C4-2B (cell line): ENCODE measurements around the gene ARRB2.

Experiments
- H3K27ac ChIP-seq: fragments of 450-650 bp; 2 replicates; pipeline ENCODE4 v1.5.1; 2017
- ZFX ChIP-seq: fragments of 450-650 bp; IDR thresholded peaks from 2 replicates; pipeline ENCODE4 v1.6.1; 2017
- TF ChIP-seq, protein P1 (sequence below): fragments of 450-650 bp; conservative IDR thresholded peaks from 2 replicates; pipeline ENCODE4 v1.5.1; 2017; ENCODE audit warnings: mild to moderate bottlenecking

ARRB2 gene

DNA sequence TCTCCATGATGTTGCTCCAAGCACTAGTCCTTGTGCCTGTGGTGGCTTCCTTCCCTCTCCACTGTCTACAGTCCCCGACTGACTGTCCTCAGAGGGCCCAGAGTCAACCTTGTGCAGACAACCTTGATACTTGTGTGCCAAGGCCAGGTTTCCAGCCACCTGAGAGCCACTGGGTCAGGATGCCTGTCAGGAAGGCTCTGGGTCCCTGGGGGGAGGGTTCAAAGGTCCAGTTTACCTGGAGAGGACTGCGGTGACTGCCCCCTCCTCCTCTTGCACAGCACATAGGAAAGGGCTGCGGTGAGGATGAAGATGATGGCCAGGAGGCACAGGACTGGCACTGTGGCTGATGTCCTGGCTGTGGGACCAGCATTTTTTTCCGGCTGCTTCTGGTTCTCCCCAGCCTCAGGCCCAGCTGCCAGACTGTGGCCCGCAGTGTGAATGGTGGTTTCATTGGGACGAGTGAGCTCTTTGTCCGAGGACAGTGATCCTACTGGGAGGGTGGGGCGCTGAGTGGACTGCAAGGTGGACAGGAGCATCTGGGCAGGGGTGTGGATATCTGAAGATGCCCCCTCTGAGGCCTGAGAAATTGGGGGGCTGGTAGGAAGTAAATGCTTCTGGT, 24.5 kb downstream of the ARRB2 start:
- TF ChIP-seq, protein P1, sequence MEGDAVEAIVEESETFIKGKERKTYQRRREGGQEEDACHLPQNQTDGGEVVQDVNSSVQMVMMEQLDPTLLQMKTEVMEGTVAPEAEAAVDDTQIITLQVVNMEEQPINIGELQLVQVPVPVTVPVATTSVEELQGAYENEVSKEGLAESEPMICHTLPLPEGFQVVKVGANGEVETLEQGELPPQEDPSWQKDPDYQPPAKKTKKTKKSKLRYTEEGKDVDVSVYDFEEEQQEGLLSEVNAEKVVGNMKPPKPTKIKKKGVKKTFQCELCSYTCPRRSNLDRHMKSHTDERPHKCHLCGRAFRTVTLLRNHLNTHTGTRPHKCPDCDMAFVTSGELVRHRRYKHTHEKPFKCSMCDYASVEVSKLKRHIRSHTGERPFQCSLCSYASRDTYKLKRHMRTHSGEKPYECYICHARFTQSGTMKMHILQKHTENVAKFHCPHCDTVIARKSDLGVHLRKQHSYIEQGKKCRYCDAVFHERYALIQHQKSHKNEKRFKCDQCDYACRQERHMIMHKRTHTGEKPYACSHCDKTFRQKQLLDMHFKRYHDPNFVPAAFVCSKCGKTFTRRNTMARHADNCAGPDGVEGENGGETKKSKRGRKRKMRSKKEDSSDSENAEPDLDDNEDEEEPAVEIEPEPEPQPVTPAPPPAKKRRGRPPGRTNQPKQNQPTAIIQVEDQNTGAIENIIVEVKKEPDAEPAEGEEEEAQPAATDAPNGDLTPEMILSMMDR = no peak

GRCh38 chr17:4735876-4736651, 25.6 kb downstream of the ARRB2 start:
- TF ChIP-seq ZFX = no peak
- TF ChIP-seq, protein P1 = no peak
- H3K27ac ChIP-seq = no peak overlapping the region

More for the DNA sequence above, 24.5 kb downstream of the ARRB2 start:
- H3K27ac ChIP-seq = no peak overlapping the region

DNA sequence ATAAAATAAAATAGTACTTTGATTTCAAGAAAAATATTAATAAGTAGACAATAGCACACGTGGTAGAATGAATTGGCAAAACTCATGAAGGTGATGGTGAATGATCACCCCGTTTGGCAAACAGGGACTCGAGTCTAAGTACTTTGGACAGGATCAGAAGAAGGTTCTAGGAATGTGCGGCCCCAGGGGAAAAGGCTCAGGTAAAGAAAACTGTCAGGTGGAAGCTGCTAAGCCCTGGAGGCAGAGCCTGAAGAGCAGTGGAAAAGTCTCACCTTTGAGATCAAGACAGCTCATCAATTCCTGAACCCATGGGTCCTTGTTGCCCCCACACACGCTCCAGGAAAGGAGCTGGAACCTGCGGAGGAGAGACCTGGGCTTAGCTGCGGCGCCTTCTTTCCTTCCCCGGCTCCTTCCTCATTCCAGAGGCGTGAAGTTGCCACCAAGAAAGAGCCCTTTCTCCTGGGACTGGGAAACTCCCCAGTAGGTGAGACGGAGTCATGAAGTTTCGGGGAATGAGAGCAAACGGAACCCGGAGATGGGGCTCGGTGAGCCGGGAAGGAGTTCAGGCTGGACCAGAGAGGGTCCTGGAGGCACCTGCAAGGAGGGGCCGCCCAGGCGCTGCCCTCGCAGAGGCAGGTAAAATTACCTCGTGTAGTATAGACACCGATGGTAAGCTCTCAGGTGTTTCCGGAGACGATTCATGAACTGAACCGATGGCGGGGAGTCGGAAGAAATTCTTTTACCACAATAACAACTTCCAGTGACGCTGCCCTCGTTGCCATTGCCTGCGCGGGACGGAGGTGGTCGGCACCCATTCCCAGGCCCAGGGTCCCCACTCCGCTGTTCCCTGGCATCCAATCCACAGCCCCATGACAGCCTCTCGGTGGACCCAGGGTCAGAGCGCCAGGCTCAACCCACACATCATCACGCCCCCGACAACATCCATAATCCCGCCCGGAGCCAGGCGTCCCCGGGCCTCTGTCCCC, 28.0 kb downstream of the ARRB2 start:
- TF ChIP-seq ZFX = no peak
- TF ChIP-seq, protein P1 = no peak
- peak overlapping the region; percentile 72 for H3K27ac ChIP-seq

DNA sequence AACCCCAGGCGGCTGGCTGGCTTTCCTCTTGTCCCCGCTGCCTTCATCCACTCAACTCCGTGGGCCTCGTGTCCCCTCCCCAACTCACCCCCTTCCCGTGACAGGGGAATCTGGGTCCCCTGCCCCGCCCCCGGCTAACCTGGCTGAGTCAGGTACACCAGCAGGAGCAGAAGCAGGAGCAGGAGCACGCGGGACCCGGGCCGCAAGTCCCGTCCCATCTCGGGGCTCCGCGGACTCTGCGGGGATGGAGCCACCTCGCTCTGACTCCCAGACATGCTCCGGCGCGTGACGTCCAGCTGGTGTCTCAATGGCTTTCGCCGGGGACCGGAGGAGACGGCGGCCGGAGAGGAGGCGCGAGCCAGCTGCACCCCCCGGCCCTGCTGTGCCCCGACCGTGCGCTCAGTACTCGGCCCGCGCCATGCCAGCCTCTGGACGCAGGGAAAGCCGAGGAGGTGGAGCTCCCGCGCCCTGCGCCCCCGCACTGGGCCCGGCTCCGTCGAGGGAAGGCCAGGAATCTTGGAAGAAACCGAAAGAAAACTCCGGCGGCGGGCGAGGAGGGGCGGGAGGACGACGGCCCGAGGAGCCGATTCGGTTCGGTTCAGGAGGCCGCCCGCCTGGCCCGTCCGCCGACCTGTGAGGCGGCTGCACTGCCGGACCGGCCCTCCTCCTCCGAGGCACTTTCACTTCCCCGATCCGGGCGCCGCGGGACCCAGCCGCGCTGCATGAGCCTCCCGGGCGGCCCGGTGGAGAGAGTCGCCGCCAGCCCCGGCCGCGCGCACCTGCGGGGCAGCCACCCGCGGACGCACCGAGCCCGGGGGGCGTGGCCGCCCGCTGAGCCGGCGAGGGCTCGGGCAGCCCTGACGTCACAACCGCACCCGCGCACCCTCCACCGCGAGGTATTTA, 28.9 kb downstream of the ARRB2 start, which contains the start of the genes CXCL16 and ZMYND15:
TSS of gene CXCL16 (minus strand) at position 807 of the 903 bp plus-strand sequence. CDS start at position 218, 589 bp downstream.
TSS of gene ZMYND15 (plus strand) at position 712 of the 903 bp plus-strand sequence. CDS start 716 bp downstream, outside the sequence.
- TF ChIP-seq ZFX = peak; percentile 91; the same call in 1 of the 2 replicates
- TF ChIP-seq, protein P1 = no peak
- peak within 1 kb of the TSS; percentile 72 for H3K27ac ChIP-seq

- TF ChIP-seq ZFX = no peak
- TF ChIP-seq, protein P1 = no peak
- peak overlapping the region; percentile 72 for H3K27ac ChIP-seq
Observed at GRCh38 chr17:4740025-4740351, 29.6 kb downstream of the ARRB2 start.

DNA sequence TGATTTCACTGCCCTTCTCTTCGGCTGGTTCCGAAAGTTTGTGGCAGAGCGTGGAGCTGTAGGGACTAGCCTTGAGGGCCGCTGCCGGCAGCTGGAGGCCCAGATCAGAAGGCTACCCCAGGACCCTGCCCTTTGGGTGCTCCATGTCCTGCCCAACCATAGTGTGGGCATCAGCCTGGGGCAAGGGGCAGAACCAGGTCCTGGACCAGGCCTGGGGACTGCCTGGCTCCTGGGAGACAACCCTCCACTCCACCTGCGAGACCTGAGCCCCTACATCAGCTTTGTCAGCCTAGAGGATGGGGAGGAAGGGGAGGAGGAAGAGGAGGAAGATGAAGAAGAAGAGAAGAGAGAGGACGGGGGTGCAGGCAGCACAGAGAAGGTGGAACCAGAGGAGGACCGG, 30.2 kb downstream of the ARRB2 start:
- H3K27ac ChIP-seq = no peak overlapping the region
- TF ChIP-seq, protein P1 = no peak
- no peak for TF ChIP-seq ZFX
